GM18507 (cell line): ENCODE measurements around the gene CBFA2T3.

Experiments
- DNase-seq: peaks from one replicate; pipeline ENCODE4 v3.0.0; 2011; ENCODE audit warnings: low read depth; ENCODE audit not compliant: insufficient read length; ENCODE audit errors: extremely low spot score
- FAIRE-seq: peaks from 2 replicates; lab custom pipeline; 2011; peaks lifted over from hg19 to GRCh38; lab: Jason Lieb, UNC

The CBFA2T3 gene

DNA sequence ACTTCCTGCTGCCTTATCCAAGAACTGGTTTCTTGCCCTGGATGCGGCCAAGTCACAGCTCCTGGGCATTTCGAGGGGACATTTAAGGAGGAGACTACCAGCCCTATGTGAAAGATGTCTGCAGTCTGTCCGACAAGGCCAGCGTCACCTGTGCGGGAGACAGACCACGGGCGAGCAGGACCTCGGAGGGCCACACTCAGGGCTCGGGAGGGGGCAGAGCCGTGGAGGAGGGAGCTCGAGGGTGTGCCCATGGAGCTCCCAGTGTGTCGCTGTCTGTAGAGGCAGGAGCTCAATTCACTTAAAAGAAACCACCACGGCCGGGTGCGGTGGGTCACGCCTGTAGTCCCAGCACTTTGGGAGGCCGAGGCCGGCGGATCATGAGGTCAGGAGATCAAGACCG lies 33.3 kb downstream of the CBFA2T3 start:
- DNase-seq = no peak
- FAIRE-seq = no peak

DNA sequence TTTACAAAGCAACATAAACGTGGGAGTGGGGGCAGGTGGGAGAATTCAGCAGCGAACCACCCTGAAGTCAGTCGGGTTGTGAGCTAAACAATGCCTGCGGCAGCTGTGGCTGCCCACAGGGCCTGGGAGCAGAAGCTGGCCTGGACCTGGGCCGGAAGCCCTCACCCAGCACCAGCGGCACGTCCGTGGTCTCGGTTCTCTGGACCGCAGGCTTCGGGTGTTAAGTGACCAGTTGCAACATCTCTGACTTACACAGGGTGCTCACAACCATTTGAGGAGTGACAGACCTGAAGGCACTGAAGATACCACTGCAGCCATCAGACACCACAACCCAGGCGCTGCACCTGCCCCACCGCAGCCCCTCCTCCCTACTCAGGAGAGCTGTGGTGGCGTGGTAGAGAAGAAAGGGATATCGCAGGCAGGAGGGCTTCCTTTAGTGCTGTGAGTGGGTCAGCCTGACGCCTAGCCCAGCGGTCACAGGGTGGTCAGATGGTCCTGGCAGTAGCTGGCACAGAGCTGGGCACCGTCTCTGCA lies 33.8 kb downstream of the CBFA2T3 start:
- no peak for DNase-seq
- no peak for FAIRE-seq

DNA sequence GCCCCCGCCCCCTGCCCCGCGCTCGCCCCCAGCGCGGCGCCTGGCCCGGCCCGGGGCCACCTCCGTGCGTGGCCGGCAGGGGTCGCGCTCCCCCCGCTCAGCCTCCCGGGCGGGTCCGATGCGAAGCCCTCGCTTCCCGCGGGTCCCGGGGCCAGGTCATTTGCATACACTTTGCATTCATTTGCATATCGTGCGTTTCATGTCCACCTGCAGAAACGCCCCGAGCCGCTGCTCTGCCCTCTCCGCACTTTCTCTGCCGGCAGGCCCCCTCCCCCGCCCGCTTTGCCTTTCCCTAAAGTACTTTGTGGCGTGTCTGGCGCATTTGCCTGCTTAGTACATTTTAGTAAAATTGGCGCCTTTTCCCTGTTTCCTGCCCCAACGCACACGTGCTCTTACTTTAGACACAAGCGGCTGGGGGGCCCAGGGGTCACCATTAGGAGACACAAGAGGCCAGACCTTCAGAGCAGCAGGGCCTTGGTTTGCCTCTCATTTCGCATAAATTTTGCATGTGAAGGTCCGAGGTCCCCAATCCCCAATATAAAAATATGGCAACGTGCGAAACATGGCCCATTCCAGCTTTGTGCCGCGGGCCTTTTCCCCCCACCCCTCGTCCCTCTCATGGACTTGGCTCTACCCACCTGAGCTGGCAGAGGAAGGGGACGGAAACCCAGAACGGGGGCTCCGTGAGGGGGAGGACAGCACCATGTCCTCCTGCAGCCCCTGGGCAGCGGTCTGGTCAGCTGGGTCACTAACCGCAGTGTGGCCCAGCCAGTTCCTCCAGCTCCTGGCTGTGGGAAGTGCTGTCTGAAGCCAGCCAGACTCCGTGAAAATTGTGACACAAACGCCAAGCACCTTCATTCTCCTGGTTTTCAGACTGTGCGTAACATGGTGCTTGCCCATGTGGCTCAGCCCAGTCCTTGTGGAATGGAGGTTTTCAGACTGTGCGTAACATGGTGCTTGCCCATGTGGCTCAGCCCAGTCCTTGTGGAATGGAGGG lies 34.8 kb downstream of the CBFA2T3 start:
- peak; percentile 84 for DNase-seq
- FAIRE-seq = peak; percentile 58

DNA sequence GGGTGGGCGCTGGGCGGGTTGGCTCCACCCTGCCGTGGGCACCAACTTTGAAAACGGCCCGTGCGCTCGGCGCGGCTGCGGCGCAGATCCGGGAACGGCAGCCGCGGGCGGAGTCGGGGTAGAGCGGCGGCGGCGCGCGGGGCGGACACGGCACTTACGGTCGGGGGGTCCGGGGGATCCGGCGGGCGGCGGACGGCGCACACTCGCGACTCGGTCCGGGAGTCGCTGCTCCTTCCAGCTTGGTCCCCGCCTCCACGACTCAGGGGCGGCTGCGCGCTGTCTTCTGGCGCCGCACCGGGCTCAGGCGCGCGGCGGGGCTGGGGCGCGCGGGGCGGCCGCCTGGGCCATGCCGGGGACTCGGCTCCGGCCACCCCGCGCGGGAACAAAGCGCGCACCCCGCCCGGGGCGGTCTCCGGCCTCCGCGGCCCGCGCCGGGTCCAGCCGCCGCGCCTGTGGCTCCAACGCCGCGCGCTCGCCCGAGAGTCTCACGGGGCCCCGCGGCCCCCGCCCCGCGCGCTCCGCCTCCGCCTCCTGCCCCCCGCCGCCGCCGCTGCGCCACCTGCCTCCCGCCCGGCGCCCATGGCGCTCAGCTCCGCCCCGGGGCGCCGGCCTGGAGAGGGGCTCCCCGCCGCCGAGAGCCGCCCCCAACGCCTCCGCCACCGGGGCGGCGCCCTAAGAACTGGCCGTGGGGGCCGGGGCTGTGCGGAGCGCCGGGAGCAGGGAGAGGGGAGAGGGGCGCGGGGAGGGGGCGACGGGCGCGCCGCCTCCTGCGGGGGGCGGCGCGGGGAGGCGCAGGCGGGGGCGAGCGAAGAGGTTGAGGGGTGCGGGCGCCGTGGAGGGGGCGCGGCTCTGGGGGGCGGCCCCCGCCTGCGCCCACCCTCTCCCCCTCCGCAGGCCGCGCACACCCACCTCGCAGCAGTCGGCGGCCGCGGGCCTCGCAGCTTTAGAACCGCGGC lies 35.9 kb downstream of the CBFA2T3 start:
- DNase-seq (no peak), FAIRE-seq (no peak)

DNA sequence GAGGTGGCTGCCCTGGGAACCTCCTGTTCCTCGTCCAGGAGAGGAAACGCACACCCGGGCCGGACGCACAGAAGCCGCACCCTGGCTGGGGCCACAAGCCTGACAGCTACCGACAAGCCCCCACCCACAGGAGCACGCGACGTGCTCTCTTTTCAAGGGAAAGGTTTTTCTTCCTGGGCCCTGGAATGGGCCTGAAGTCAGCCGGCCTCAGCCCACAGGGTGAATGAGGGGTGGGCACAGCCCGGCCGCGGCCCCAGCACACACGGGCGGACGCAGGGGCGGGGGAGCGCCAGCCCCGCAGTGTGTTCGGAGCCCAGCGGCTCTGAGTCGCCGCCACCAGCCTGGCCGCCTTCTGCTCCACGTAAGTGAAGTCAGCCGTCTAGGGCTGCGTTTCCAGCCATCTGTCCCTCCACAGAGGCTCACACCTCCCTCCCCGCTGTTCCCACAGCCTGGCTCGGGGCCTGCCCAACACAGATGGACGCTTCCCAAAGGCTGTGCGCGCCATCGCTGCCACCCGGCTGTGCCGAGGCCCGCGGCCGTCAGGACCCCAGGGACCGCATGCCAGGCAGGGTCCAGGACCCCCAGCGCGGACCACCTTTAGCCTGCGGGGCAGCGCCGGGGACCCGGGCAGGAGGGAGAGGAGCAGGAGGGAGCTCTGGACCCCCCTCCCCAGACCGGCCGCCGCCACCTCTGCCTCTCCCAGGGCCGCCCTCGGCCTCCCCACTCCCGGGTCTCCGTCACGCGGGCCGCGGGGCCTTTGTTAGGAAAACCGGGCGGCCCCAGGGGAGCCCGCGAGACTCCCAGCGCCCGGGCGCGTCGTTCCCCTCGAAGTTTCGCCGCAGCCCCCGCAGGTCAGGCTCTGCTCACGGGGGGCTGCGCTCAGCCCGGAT lies 36.8 kb downstream of the CBFA2T3 start:
- no peak for DNase-seq
- FAIRE-seq = peak; percentile 48

DNA sequence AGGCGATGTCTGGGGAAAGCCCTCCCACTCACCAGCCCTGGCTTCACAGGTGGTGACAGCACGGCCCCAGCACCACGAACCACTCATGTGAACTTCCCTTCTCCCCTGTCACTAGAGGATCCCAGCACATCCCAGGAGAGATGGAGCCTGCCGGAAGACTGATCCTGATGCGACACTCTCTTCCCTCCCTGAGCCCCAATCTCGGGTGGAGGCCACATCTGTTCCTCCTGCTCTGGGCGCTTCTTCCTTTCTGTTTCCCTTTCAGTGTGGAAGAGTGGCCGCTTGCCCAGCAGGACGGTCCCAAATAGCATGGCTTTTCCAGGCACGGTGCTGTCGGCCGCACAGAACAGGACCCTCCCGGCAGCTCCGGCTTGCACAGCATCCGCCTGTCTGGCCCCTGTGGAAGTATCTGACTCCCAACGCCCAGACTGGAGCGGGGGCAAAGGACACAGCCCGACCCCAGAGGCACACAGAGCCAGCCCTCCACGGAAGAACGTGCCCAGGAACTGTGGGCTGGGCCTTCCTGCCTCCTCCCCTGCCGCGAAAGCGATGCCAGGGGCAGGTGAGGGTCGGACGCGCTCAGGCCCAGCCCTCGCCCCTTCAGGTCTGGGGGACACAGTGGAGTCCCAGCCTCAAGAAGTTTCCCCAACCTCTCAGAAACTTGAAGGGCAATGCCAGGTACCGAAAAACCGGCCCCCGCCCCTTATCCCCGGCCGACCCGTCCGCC lies 37.6 kb downstream of the CBFA2T3 start:
- peak; percentile 33 for FAIRE-seq
- DNase-seq = no peak

DNA sequence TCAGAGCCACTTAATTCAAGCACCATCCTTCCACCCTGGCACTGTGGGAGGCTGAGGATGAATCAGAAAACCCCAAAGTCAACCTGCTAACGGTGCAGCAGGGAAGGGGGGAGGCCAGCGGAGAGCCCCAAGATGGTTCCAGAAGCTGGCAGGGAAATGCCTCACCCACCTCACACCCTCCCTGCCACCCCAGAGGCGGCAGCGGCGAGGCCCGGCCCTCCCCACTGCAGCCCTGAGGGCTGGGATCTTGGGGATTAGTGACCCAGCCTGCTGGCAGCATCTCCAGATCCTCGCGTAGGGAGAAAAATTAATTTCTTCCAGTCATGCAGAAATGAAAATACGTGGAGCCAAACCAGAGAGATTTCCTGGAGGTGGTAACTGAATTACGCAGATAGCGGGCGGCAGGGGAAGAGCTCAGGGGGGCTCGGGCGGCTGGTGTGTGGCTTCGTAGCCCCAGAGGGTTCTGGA lies 38.2 kb downstream of the CBFA2T3 start:
- FAIRE-seq (no peak), DNase-seq (no peak)

DNA sequence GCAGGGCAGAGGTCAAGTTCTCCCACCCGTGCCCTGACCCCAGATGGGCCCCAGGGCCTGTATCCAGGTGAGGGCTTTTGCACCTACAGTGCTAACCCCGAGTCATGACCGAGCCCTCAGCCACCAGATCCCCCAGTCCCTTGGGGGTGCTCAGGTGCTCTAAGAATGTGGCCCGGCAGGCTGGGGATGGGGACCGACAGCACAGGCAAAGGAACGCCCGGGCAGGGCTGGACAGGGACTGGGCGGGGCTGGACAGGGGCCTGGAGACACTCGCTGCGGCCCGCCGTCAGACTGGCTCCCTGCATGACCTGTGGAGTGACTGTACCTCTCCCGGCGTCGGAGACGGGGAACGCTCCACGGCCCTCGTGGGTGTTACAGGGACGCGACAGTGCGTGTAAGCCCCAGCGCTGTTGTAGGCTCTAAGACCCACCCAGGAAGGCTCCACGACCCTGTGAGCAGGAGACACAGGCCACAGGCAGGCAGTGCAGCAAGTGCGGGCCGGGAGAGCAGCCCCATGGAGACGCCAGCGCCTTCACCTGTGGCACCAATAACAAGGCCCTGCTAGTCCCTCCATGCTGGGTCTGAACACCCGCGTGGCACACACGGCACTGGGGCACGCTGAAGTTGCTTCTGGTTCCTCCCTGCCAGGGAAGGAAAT lies 38.8 kb downstream of the CBFA2T3 start:
- no peak for FAIRE-seq
- no peak for DNase-seq

DNA sequence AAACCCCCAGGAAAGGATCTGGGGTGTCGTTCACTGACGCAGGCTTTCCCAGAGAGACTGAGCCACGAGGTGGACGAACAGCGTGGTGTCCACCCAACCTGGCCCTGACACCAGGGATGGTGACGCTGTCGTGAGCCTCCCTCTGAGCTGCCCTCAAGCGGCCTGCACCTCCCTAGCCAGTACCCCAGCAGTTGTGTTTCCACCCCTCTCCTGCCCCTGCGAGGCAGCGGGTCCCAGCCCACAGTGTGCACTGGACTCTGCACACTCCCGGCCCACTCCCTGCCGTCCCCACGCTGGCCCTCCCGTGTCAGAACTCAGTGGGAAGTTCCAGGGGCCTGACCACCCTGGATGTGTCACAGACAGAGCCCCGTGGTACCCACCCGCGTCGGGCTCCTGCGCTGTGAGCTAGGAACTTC lies 39.8 kb downstream of the CBFA2T3 start:
- no peak for DNase-seq
- FAIRE-seq = no peak

DNA sequence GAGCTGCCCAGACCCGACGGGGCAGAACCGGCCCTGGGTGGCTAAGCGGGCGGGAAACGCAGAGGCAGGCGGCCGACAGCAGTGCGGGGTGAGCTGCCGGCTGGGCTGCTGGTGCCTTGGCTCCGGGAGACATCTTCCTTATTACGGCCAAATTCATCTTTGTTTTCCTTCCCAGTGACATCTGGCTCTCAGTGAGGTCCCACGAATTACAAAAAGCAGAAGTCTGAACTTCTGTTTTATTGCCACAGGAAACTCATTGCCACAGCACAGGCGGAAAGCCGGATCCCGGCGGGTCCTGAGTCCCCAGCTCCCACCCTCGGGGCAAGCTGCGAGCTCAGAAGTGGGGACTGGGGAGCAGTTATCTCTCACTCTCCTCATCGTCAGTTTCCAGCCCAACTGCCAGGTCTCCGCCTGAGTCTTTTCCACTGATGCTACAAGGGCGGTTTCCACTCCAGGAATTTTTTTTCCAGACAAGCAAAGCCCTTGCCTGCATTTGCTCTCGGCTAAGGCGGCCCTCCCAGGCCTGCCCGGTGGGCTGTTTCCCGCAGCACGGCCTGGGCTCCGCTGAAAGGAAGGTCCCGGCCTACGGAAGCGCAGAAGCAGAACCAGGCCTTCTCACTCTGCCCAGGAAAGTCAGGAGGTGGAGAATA lies 40.3 kb downstream of the CBFA2T3 start:
- FAIRE-seq = no peak
- DNase-seq = no peak

DNA sequence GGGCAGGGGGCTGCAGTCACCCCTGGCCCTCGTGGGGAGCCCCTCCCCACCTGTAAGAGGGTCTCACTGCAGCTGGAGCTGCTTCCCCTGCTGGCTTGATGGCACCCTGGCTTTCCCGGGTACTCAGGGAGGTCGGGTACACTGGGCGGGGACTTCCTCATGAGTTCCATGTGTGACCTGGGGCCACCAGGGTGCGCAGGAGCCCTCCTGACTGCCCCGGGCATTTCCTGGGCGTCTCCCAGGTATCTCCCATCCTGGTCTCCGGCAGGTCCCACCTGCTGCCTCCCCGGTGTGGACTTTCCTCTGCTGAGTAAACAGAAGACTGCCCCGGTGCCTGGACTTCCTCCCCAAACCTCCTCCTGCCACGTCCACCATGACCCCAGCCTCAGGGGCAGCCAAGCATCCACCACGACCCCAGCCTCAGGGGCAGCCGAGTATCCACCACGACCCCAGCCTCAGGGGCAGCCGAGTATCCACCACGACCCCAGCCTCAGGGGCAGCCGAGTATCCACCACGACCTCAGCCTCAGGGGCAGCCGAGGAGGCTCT lies 40.9 kb downstream of the CBFA2T3 start:
- DNase-seq (no peak), FAIRE-seq (no peak)

DNA sequence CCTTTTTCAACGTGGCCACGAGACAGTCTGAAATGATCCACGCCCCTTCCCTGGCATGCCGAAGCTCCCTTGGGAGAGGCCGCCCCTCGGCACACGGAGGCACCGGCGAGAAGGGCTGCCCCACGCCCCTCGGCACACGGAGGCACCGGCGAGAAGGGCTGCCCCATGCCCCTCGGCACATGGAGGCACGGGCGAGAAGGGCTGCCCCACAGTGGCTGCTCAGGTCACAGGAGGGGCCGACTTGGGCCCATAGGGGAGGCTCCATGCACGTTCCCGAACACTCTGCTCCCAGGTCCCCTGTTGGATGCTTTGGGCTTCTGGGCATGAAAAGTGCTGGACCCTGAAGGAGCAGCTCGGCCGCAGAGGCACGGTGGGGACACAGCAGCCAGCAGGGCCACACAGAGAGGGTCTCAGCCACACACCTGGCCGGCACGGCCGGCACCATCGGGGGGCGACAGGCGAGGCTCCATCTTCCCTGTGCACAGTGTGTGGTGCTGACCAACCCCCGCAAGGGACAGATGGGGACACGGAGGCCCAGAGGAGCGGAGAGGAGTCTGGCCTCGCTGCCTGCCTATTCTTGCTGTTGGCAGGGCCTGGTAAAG lies 42.8 kb downstream of the CBFA2T3 start:
- no peak for DNase-seq
- no peak for FAIRE-seq

DNA sequence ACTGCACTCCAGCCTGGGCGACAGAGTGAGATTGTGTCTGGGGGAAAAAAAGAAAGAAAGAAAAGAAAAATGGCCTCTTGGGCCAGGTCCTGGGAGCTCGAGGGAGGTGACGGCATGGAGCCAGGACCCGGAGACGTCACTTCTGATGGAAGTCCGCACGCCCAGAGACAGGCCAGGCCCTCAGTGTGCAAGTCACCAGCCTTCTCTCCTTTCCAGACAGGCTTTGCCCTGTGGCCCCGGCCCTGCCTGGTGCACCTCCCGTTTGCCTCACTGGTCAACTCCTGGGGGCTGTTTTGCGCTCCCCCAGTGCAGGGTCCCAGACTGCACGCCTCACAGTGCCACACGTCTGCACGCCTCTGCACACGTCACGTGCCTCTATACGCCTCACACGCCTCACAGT lies 44.1 kb downstream of the CBFA2T3 start:
- FAIRE-seq = no peak
- no peak for DNase-seq

DNA sequence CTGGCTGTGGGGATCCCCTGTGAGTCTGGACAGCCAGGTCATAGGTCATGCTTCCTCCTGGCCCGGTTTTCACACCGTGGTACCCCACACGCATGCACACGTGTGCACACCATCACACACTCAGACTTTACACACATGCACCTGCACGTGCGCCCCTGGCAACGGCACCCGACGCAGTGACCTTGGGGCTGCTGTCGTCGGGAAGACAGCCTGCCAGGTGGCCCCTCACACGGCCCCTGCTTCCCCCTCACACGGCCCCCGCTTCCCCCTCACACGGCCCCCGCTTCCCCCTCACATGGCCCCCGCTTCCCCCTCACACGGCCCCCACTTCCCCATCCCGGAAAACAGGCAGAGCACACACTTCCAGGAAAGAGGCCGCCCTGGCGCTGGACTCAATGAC lies 45.1 kb downstream of the CBFA2T3 start:
- DNase-seq (no peak), FAIRE-seq (no peak)

DNA sequence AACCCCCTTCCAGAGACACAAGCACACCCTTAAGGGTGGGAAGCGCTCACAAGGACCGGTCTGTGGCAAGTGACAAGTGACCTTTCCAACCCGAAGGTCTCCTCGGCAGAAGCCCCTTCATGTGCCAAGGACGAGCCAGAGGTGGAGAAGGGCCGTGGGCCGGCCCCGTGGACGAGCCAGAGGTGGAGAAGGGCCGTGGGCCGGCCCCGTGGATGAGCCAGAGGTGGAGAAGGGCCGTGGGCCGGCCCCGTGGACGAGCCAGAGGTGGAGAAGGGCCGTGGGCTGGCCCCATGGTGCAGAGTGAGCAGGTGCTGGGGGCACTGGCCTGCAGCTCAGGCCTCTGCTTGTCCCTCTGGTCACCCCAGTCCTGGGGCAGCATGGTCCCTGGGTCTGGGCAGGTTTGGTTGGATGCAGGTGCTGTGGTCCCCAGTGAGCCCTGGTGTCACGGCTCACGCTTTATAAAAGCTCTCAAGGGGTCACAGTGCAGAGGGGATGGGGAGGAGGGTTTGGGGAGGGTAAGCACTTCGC lies 45.6 kb downstream of the CBFA2T3 start:
- DNase-seq (no peak), FAIRE-seq (no peak)

DNA sequence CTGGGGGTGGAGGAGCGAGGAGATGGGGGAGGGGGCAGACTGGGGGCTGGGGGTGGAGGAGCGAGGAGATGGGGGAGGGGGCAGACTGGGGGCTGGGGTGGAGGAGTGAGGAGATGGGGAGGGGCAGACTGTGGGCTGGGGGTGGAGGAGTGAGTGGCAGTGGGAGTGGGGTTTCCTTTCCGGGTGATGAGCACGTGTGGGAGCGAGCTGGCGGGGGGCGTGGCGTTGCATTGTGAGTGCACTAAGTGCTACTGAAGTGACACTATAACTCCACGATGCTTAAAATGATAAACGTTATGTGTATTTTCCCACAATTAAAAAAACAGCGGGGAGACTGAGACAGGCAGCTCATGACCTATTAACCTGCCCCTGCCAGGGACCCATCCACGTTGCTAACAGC lies 46.3 kb downstream of the CBFA2T3 start:
- no peak for FAIRE-seq
- no peak for DNase-seq

DNA sequence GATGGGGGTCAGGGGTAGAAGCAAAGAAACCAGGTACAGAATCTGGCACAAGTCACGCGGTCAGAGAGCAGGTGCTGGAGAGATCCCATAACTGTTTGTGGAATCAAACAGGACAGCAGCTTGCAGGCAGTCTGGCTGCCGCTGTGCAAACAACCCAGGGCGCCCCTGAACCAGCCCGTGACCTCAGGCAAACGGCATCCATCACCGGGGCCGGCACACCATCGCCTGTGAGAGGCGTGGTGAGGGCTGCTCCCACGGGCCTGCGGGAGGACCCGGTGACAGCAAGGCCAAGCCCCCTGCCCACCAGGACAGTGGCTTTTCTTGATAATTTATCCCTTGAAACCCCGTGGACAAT lies 47.9 kb downstream of the CBFA2T3 start:
- DNase-seq (no peak), FAIRE-seq (no peak)
